Measurements from ENCODE around the gene ERICH4. TPM values are rescaled to one million over a fixed set of nuclear protein-coding genes. Genes with fewer than 3 reads are reported as not detected.

The ERICH4 gene
- total and polyA plus RNA-seq, 2 of the 8 experiments (the other 6 are each of a cell fraction or from before 2014, with no cell fraction given), result not detected

- H3K23me2 ChIP-seq (ENCODE audit: low read depth, low read length), result peaks cover 10% of the 10 kb centered on the region
- H3K79me2 ChIP-seq (ENCODE audit: control insufficient read depth in 1 of 2, insufficient read depth in 2 of 2, low read length in 2 of 2), result no peaks in the 10 kb centered on the region
- peak within 1 kb of the TSS; percentile 32; the same call in 1 of the 2 replicates for H3K18ac ChIP-seq (ENCODE audit: extremely low read depth, low read length)
- H3K27me3 ChIP-seq (replicated peaks in 1 of 4; ENCODE audit: control insufficient read depth in 3 of 4, extremely low read depth in 1 of 4, insufficient read depth in 3 of 4, low read length in 3 of 4), result no peaks in the 10 kb centered on the region
- peak within 1 kb of the TSS; percentile 9 for H3K4ac ChIP-seq (replicated peaks; ENCODE audit: insufficient read length, low read depth, low read length)
- peak within 1 kb of the TSS; percentile 68; the same call in 1 of the 2 replicates for H2BK12ac ChIP-seq (ENCODE audit: low read depth, low read length)
- peaks cover 4 to 8% (median 7%) of the 10 kb centered on the region in 4 experiments; a peak in 6 of 8 replicates for H3K36me3 ChIP-seq (ENCODE audit: control insufficient read depth in 2 of 4, insufficient read depth in 4 of 4, low read length in 3 of 4)
- CTCF ChIA-PET (ENCODE audit: partially characterized antibody), result interaction anchor here (1.7 to 3.8 kb wide), 3 partner anchors 13 to 143 kb away, joined by 5 to 34 read pairs (median 13); partner anchors contain the start of gene DMAC2
- H2AFZ ChIP-seq (ENCODE audit: low read length), result peak within 1 kb of the TSS; percentile 37; the same call in 1 of the 2 replicates
- peak within 1 kb of the TSS; percentile 83 for H2BK120ac ChIP-seq (replicated peaks; ENCODE audit: low read depth, low read length)
- peak within 1 kb of the TSS; percentile 56 for H2BK5ac ChIP-seq (ENCODE audit: low read depth, low read length)
- peaks cover 0 to 7% of the 10 kb centered on the region in 2 experiments for H4K20me1 ChIP-seq (replicated peaks in 1 of 2; ENCODE audit: control insufficient read depth in 1 of 2, insufficient read depth in 2 of 2, low read length in 2 of 2)
- peak within 1 kb of the TSS; percentile 57 for H4K5ac ChIP-seq (ENCODE audit: insufficient read length, low read depth, low read length)
- peak within 1 kb of the TSS in 3 of 4 experiments; percentile 51 to 58 (median 51); a peak in 5 of 7 replicates for H3K9ac ChIP-seq (replicated peaks in 1 of 4; ENCODE audit: extremely low read depth in 1 of 4, low read depth in 3 of 4, low read length in 3 of 4)
- peak within 1 kb of the TSS; percentile 46 for H3K56ac ChIP-seq (replicated peaks; ENCODE audit: insufficient read length, low read depth, low read length)
- H3K23ac ChIP-seq (ENCODE audit: insufficient read length), result no peak within 1 kb of the TSS
- peak within 1 kb of the TSS; percentile 68 for H4K91ac ChIP-seq (replicated peaks; ENCODE audit: insufficient read length, low read length)
- WGBS, 2 experiments (ENCODE audit: extremely low coverage in 1 of 2, insufficient coverage in 1 of 2, insufficient read length in 1 of 2, insufficient replicate concordance in 2 of 2, low coverage in 1 of 2, low lambda C conversion rate in 2 of 2, missing lambda C conversion rate in 1 of 2), result 44% methylated on average over 6 of the region's 19 CpGs; no CpG with 5 or more reads in 1 of the 2 experiments
- peak within 1 kb of the TSS; percentile 81; the same call in 1 of the 2 replicates for H2BK15ac ChIP-seq (ENCODE audit: low read length)
- H3K27ac ChIP-seq (ENCODE audit: low read depth, low read length), result peak within 1 kb of the TSS; percentile 47; the same call in 1 of the 2 replicates
- H3K4me3 ChIP-seq (ENCODE audit: extremely low read depth in 1 of 4, insufficient read depth in 2 of 4, low read depth in 3 of 4, low read length in 4 of 4), result peak within 1 kb of the TSS; percentile 40 to 77 (median 54); a peak in 7 of 8 replicates
- DNase-seq (ENCODE audit: low read depth in 1 of 2, low spot score in 2 of 2), result peak; percentile 56 to 88
- H3K79me1 ChIP-seq (ENCODE audit: low read depth, low read length), result no peaks in the 10 kb centered on the region
- H2AK5ac ChIP-seq (ENCODE audit: low read depth, low read length), result no peak within 1 kb of the TSS
- no peak for FAIRE-seq
- peak within 1 kb of the TSS; percentile 84 to 96 for H3K4me2 ChIP-seq (ENCODE audit: insufficient read depth in 1 of 2, low read depth in 2 of 2, low read length in 2 of 2)
- POLR2A ChIA-PET (ENCODE audit: partially characterized antibody), result interaction anchor here (0.7 to 5.1 kb wide), 13 partner anchors 10 to 713 kb away, joined by 3 to 87 read pairs (median 4); partner anchors contain the start of genes B9D2, BCKDHA, DMAC2 and RPS19
- H3K4me1 ChIP-seq (replicated peaks in 1 of 4; ENCODE audit: control insufficient read depth in 3 of 4, insufficient read depth in 4 of 4, low read length in 3 of 4), result peaks cover 0 to 18% (median 4%) of the 10 kb centered on the region in 4 experiments; a peak in 5 of 7 replicates
- H3K14ac ChIP-seq (ENCODE audit: insufficient read length), result no peak within 1 kb of the TSS
- TF ChIP-seq PHF8 (conservative IDR thresholded peaks at IDR 0.05; ENCODE audit: low read depth, low read length) (peak; percentile 39; the same call in 1 of the 2 replicates), CBX5 (IDR thresholded peaks at IDR 0.05; ENCODE audit: low read depth, low read length) (no peak), CHD2 (IDR thresholded peaks at IDR 0.05; ENCODE audit: low read length) (no peak), YY1 (IDR thresholded peaks at IDR 0.05; ENCODE audit: low read depth, low read length) (0 out of 2 replicates have a peak, but pooled peaks have one; percentile 6), SRF (IDR thresholded peaks at IDR 0.05; ENCODE audit: low read depth, low read length) (no peak), TAF1 (IDR thresholded peaks at IDR 0.05; ENCODE audit: low read depth, low read length) (peak; percentile 72; the same call in 1 of the 2 replicates), FOSL1 (IDR thresholded peaks at IDR 0.05; ENCODE audit: insufficient read depth, low read depth, low read length) (no peak), TEAD4 (IDR thresholded peaks at IDR 0.05; ENCODE audit: low read depth, low read length) (no peak), BRCA1 (IDR thresholded peaks at IDR 0.05; ENCODE audit: low read depth, low read length) (no peak), SP2 (IDR thresholded peaks at IDR 0.05; ENCODE audit: low read length) (no peak), GABPA (IDR thresholded peaks at IDR 0.05; ENCODE audit: borderline replicate concordance, insufficient read depth, low read length) (no peak)
- peak within 1 kb of the TSS; percentile 93 for H4K8ac ChIP-seq (ENCODE audit: extremely low read depth, insufficient read depth, low read length)
- H3K9me3 ChIP-seq (ENCODE audit: insufficient read depth in 2 of 2, low read depth in 1 of 2, low read length in 1 of 2), result no peaks in the 10 kb centered on the region
- H2BK20ac ChIP-seq (ENCODE audit: low read length), result 0 out of 2 replicates have a peak within 1 kb of the TSS, but pooled peaks have one; percentile 34
These were observed 15.9 kb upstream of the ERICH4 start, which contains the start of gene B3GNT8 for GRCh38 chr19:41426952-41427646. B3GNT8 (minus strand) TSS chr19:41427374; CDS start chr19:41426778, 596 bp downstream.
